Measurements from ENCODE around the gene TOR4A.

Gene TOR4A

DNA sequence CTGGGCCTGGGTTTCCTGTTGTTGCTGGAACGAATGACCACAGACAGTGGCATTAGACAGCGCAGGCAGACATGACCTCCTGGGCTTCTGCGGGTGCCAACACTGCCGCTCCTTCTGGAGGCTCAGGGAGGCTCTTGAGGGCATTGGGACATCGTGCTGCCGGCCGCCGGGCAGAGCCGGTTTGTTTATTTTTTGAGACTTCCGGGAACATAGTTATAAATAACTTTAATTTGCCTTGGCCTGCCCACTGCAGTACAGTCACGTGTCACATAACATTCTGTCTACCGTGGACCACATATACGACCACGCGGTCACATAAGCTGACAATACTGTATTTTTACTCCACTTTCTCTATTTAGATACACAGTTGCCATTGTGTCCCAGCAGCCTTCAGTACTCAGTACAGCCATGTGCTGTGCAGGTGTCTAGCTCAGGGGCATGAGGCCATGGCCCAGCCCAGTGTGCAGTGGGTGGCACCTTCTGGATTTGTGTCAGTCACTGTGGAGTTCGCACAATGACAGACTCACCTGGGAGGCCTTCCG lies 8.2 kb upstream of the TOR4A start:
- no peak for DNase-seq

- no peak for DNase-seq
These were observed 6.4 kb upstream of the TOR4A start for GRCh38 chr9:137270929-137271695.

GRCh38 chr9:137271696-137272076 lies 5.8 kb upstream of the TOR4A start:
- no peak for DNase-seq

- no peak for DNase-seq
These were observed 5.1 kb upstream of the TOR4A start for GRCh38 chr9:137272241-137273094.

DNA sequence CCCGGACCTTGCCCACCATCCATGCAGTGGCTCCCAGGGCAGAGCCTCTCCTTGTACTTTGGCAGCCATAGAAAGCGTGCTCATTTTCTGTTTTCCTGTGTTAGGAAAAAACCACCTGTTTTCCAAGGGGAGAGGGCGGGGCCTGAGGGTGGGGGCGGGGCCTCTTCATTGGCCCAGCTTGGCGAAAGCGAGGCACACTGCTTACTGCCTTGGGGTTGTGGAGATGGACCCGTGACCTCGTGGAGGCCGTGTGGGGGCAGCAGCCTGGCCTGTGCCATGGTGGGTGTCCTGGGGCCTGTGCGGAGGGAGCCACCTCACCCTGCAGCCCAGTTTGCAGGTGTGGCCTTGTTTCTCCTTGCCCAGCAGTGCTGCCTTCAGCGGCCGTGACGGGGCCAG lies 4.4 kb upstream of the TOR4A start:
- DNase-seq = no peak

DNA sequence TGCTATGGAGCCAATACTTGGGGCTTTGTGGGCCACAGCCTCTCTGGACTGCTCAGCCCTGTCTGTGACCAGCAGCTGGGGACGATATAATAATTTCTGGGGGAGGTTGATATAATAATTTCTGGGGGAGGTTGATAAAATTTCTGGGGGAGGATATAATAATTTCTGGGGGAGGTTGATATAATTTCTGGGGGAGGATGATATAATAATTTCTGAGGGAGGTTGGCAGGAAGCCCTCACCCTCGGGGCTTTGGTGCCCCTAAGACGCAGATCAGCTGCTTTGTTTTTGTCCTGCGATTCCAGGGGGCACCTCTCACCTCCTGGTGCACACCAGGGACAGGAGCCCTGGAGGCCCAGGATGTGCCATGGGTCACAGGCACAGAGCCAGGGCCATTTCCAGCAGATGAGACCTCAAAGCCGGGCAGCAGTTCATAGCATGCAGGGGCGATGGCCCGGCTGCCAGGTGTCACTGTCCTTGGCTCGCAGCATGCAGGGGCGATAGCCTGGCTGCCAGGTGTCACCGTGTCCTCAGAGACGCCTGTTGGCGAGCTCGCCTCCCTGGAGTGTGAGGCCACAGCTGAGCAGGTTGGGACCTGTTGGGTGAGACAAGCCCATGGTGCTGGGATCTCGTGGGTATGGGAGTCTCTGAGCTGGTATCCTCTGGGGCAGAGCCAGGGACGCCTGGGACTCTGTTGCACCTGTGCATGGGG lies 3.8 kb upstream of the TOR4A start:
- no peak for DNase-seq

GRCh38 chr9:137275203-137275587 lies 2.3 kb upstream of the TOR4A start:
- DNase-seq = no peak

- no peak for DNase-seq
These were observed 1.7 kb upstream of the TOR4A start for GRCh38 chr9:137275588-137276472.

- DNase-seq = peak in 1 of 58 donors; percentile 23
These were observed 825 bp upstream of the TOR4A start for GRCh38 chr9:137276473-137277328.

- no peak for DNase-seq
These were observed 655 bp downstream of the TOR4A start for GRCh38 chr9:137278061-137278701.

DNA sequence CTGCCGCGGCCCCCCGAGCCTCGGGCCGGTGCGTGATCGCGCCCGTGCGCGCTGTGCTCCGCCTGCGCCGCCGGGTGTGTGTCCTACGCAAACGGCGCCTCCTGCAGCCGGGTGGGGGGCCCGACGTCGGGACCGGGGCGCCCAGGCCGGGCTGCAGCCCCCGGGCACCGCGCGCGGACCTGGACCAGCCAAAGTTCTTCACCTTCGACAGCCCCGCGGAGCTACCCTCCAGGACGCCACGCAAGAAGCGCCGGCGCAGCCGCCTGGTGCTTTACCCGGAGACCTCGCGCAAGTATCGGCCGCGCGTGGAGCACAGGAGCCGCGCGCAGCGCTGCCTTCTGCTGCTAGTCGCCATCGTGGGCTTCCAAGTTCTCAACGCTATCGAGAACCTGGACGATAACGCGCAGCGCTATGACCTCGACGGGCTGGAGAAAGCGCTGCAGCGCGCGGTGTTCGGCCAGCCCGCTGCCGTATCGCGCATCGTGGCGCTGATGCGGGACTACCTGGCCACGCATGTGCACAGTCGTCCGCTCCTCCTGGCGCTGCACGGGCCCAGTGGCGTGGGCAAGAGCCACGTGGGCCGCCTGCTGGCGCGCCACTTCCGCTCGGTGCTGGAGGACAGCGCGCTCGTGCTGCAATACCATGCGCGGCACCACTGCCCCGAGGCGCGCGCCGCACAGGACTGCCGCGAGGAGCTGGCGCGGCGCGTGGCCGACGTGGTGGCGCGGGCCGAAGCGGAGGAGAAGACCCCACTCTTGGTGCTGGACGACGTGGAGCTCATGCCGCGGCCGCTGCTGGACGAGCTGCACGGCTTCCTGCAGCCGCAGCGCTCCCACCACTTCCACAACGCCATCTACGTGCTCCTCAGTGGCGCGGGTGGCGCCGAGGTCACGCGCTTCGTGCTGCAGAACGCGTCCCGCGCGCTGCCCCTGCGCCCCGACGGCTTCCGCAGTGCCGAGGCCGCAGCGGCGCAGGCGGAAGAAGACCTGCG lies 1.5 kb downstream of the TOR4A start:
- DNase-seq = no peak

DNA sequence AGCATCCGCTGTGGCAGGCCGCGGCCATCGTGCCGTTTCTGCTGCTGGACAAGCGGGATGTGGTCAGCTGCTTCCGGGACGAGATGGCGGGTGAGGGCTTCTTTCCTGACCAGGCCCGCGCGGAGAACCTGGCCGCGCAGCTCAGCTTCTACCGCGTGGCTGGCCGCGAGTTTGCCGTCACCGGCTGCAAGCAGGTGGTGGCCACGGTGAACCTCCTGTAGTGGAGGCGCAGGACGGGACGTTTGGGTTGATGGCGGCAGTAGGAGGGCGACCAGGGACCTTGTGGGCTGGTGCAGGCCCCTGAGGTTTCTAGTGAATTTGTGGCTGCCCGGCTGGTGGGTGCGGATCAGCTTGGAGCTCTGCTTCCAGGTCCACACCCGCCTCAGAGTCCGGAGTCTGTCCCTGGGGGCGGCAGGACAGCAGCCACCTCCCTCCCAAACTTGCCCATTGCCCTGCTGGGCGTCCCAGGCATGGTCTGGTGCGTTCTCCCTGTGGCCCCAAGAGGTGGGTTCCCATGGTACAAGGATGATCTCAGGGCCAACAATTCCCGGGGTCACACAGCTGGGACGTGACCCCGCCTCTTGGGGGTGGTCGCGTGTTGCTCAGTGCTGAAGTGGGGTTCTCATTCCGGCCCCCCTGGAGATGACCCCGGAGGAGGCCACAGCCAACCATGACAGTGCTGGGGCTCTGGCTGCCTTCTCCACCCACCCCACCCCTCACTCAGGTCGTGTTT lies 2.4 kb downstream of the TOR4A start:
- no peak for DNase-seq

DNA sequence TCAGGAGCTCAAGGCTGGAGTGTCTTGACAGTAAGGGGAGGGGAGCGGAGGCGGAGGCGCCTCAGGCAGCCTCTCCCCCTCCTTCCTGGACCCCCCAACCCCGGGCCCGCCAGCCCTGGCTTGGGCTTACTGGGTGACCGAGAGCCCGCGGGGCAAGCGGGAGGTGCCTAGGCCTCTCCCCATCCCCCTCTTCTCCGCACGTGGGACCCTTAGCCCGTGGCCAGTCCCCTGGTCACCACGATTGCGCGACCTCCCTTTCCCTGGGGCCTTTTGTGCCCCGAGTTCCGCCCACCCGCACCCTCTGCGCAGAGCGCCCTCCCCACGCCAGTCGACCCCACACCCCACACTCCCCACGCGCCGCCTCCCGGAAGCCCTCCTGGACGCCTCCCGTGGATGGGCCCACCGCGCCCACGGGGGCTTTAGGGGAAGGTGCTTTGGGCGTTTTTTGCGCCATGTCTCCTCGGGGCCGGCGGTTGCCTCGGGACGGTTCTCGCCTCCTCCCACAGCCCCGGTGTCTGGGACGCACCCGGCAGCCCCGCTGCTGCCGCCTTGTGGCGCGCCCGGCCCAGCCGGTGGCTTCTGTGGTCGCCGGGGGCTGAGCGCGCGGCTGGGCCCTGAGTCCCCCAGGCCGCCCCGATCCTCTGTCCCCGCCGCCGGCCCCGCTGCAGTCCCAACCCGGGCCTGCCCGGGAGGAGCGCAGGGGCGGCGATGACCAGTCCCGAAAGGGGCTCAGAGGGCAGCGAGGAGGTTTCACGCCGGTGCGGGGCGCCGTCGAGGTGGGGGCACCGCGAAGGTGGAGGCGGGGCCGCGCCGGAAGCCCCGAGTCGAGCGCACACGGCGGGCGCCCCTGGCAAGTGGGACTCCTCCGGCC lies 3.2 kb downstream of the TOR4A start:
- DNase-seq = no peak

DNA sequence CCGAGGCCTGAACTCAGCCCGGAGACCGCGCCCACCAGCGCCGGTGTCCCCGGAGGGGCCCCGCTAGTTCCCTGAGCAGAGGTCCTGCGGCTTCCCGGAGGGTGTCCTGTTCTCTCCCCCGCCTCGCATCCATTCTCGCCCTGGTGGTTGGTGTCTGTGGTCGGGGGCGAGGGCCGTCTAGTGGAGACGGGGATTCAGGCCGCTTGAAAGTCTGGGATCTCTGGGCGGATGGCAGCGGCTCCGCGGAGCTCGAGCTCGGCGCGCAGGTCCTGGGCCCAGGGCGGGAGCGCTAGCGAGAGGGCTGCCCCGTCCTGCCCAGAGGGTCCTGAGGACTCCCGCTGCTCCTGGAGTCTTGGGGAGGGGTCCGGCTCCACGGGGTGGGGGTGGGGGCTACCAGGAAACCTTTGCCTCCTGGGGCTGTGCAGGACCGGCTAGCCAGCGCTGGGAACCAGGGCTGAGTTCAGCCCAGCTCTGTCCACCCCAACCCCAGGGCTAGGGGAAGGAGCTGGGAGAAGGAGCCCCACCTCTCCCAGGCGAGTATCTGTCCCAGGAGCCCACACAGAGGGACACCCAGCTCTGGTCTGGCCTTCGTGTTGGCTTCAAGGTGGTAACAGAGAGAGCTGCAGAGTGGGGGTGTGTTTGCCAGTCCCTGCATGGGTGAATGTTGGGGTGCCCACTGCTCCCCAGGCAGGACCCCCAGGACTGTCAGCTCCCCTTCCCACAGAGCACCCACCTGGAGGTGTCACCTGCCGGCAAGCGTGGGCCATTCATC lies 4.0 kb downstream of the TOR4A start:
- DNase-seq = no peak

DNA sequence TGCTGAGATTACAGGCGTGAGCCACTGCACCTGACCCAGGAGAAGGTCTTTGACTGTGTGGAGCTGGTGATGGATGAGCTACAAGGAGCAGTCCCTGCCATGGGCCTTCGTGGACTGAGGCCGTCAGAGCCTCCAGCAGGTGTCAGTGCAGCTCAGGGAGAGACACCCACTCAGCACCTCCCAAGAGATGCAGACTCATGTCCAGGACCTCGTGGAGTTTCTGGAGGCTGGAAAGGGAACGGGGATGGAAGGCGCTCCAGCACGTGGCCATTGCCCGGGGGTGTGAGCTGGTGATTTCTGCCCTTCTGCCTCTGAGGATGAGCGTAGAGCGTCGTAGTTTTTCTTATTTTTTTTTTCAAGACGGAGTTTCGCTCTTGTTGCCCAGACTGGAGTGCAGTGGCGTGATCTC lies 9.5 kb downstream of the TOR4A start:
- peak in 5 of 58 donors; percentile 18 to 36 (median 22) for DNase-seq

All from anterior cingulate cortex (tissue), 58 donors.